ENCODE data around the gene CYP1A1.

Gene CYP1A1

DNA sequence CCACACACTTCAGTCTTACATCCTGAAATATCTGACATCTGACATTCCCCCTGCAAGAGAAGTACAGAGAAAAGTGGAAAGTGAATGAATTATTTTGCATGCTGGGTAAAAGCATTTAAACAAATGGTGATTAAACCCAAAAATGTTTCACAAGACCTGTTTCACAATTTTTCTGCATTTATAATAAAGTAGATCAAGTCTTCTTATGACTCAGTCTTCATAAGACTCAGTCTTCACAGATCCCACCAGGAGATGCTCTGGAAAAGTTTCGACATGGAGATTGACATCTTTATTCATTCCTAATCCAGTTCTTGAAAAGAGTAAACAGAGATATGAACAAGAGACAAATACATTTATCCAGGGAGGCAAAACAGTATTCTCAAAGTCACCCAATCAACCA lies 16.3 kb downstream of the CYP1A1 start:
- TF ChIP-seq, protein P1, sequence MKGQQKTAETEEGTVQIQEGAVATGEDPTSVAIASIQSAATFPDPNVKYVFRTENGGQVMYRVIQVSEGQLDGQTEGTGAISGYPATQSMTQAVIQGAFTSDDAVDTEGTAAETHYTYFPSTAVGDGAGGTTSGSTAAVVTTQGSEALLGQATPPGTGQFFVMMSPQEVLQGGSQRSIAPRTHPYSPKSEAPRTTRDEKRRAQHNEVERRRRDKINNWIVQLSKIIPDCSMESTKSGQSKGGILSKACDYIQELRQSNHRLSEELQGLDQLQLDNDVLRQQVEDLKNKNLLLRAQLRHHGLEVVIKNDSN (IDR thresholded peaks at IDR 0.05): no peak
- TF ChIP-seq, protein P2, sequence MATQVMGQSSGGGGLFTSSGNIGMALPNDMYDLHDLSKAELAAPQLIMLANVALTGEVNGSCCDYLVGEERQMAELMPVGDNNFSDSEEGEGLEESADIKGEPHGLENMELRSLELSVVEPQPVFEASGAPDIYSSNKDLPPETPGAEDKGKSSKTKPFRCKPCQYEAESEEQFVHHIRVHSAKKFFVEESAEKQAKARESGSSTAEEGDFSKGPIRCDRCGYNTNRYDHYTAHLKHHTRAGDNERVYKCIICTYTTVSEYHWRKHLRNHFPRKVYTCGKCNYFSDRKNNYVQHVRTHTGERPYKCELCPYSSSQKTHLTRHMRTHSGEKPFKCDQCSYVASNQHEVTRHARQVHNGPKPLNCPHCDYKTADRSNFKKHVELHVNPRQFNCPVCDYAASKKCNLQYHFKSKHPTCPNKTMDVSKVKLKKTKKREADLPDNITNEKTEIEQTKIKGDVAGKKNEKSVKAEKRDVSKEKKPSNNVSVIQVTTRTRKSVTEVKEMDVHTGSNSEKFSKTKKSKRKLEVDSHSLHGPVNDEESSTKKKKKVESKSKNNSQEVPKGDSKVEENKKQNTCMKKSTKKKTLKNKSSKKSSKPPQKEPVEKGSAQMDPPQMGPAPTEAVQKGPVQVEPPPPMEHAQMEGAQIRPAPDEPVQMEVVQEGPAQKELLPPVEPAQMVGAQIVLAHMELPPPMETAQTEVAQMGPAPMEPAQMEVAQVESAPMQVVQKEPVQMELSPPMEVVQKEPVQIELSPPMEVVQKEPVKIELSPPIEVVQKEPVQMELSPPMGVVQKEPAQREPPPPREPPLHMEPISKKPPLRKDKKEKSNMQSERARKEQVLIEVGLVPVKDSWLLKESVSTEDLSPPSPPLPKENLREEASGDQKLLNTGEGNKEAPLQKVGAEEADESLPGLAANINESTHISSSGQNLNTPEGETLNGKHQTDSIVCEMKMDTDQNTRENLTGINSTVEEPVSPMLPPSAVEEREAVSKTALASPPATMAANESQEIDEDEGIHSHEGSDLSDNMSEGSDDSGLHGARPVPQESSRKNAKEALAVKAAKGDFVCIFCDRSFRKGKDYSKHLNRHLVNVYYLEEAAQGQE (IDR thresholded peaks at IDR 0.05; ENCODE audit: low read depth): no peak
- TF ChIP-seq ZBTB7A (IDR thresholded peaks at IDR 0.05; ENCODE audit: low read depth) (no peak), NFIC (IDR thresholded peaks at IDR 0.05) (no peak), TAF1 (IDR thresholded peaks at IDR 0.05; ENCODE audit: low read depth) (no peak), YY1 (IDR thresholded peaks at IDR 0.05; ENCODE audit: low read depth) (no peak), EP300 (IDR thresholded peaks at IDR 0.05; ENCODE audit: borderline replicate concordance) (no peak), CREB1 (IDR thresholded peaks at IDR 0.05; ENCODE audit: low read depth) (no peak), TCF12 (IDR thresholded peaks at IDR 0.05; ENCODE audit: low read depth) (no peak), FOXM1 (IDR thresholded peaks at IDR 0.05; ENCODE audit: borderline replicate concordance, low read depth) (no peak)
- TF ChIP-seq, protein P3, sequence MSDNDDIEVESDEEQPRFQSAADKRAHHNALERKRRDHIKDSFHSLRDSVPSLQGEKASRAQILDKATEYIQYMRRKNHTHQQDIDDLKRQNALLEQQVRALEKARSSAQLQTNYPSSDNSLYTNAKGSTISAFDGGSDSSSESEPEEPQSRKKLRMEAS (IDR thresholded peaks at IDR 0.05): no peak

DNA sequence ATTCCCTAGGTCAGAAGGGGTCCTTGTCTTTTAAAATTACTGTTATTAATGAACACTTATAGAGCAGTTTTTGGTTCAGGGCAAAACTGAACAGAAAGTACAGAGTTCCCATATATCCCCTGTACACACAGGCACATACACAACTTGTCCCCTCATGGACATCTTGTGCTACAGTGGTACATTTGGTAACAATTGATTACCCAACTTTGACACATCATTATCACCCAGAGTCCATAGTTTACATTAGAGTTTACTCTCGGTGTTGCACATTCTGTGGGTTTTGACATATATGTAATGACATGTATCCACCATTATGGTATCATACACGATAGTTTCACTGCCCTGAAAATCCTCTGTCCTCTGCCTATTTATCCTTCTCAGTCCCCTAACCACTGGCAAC lies 28.5 kb downstream of the CYP1A1 start:
- no peak for TF ChIP-seq TEAD4 (IDR thresholded peaks at IDR 0.05)
- no peak for TF ChIP-seq RAD21 (IDR thresholded peaks at IDR 0.05; ENCODE audit: low read depth)
- TF ChIP-seq TCF12 (IDR thresholded peaks at IDR 0.05; ENCODE audit: low read depth): no peak
- TF ChIP-seq ZBTB7A (IDR thresholded peaks at IDR 0.05; ENCODE audit: low read depth): no peak
- no peak for TF ChIP-seq CEBPB (IDR thresholded peaks at IDR 0.05)
- TF ChIP-seq, protein P2 (IDR thresholded peaks at IDR 0.05; ENCODE audit: low read depth): no peak
- no peak for TF ChIP-seq EP300 (IDR thresholded peaks at IDR 0.05; ENCODE audit: borderline replicate concordance)
- no peak for TF ChIP-seq FOXM1 (IDR thresholded peaks at IDR 0.05; ENCODE audit: borderline replicate concordance, low read depth)
- no peak for TF ChIP-seq YY1 (IDR thresholded peaks at IDR 0.05; ENCODE audit: low read depth)
- no peak for TF ChIP-seq CREB1 (IDR thresholded peaks at IDR 0.05; ENCODE audit: low read depth)
- no peak for TF ChIP-seq TAF1 (IDR thresholded peaks at IDR 0.05; ENCODE audit: low read depth)
- TF ChIP-seq, protein P1 (IDR thresholded peaks at IDR 0.05): no peak

DNA sequence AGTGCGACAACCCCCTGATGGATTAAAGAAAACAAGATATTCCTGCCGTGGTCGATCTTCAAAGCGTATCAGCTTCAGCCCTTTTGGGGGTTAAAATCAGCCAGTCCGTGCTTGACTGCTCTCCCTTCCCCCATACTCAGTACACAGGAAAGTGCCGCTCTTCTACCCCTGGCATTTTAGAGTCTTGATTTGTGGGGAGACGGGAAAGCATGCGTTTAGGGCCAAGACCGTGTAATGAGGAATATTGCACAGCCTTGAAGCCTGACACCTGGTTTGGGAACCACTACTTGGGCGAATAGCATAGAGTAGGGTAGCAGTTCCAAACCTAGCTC lies 29.0 kb downstream of the CYP1A1 start:
- TF ChIP-seq, protein P2 (IDR thresholded peaks at IDR 0.05; ENCODE audit: low read depth): no peak
- no peak for TF ChIP-seq TEAD4 (IDR thresholded peaks at IDR 0.05)
- TF ChIP-seq FOXM1 (IDR thresholded peaks at IDR 0.05; ENCODE audit: borderline replicate concordance, low read depth): no peak
- no peak for TF ChIP-seq CEBPB (IDR thresholded peaks at IDR 0.05)
- TF ChIP-seq, protein P3 (IDR thresholded peaks at IDR 0.05): no peak
- no peak for TF ChIP-seq ZBTB7A (IDR thresholded peaks at IDR 0.05; ENCODE audit: low read depth)
- TF ChIP-seq RAD21 (IDR thresholded peaks at IDR 0.05; ENCODE audit: low read depth): no peak
- TF ChIP-seq EP300 (IDR thresholded peaks at IDR 0.05; ENCODE audit: borderline replicate concordance): no peak
- TF ChIP-seq YY1 (IDR thresholded peaks at IDR 0.05; ENCODE audit: low read depth): no peak
- no peak for TF ChIP-seq EGR1 (IDR thresholded peaks at IDR 0.05)
- no peak for TF ChIP-seq TAF1 (IDR thresholded peaks at IDR 0.05; ENCODE audit: low read depth)
- no peak for TF ChIP-seq NFIC (IDR thresholded peaks at IDR 0.05)
- TF ChIP-seq TCF12 (IDR thresholded peaks at IDR 0.05; ENCODE audit: low read depth): no peak
- TF ChIP-seq, protein P1 (IDR thresholded peaks at IDR 0.05): no peak
- TF ChIP-seq CREB1 (IDR thresholded peaks at IDR 0.05; ENCODE audit: low read depth): no peak

All from Ishikawa (cell line).